GM12801 (cell line): ENCODE measurements around the gene ZNF783.

Source experiments
- TF ChIP-seq, protein P1 (sequence below): IDR thresholded peaks from one replicate; pipeline ENCODE4 v1.5.1; 2011; ENCODE audit warnings: control low read depth; ENCODE audit not compliant: insufficient read length; ENCODE audit errors: extremely low read depth

Gene ZNF783

DNA sequence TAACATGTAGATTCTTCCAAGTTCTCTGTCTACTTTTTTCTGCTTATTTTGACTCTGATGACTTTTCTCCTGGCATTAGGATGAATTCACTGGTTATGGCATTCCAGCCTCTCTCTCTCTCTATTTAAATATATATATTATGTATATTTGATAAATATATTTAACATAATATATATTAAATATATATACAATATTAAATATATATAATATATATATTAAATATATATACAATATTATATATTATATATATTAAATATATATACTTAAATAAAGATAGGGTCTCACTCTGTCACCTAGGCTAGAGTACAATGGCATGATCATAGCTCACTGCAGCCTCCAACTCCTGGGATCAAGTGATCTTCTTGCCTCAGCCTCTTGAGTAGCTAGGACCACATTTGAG, 60.7 kb downstream of the ZNF783 start:
- TF ChIP-seq, protein P1, sequence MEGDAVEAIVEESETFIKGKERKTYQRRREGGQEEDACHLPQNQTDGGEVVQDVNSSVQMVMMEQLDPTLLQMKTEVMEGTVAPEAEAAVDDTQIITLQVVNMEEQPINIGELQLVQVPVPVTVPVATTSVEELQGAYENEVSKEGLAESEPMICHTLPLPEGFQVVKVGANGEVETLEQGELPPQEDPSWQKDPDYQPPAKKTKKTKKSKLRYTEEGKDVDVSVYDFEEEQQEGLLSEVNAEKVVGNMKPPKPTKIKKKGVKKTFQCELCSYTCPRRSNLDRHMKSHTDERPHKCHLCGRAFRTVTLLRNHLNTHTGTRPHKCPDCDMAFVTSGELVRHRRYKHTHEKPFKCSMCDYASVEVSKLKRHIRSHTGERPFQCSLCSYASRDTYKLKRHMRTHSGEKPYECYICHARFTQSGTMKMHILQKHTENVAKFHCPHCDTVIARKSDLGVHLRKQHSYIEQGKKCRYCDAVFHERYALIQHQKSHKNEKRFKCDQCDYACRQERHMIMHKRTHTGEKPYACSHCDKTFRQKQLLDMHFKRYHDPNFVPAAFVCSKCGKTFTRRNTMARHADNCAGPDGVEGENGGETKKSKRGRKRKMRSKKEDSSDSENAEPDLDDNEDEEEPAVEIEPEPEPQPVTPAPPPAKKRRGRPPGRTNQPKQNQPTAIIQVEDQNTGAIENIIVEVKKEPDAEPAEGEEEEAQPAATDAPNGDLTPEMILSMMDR: no peak

- TF ChIP-seq, protein P1: no peak
These were observed 63.3 kb downstream of the ZNF783 start for GRCh38 chr7:149325248-149325647.

GRCh38 chr7:149329265-149329664, 67.3 kb downstream of the ZNF783 start:
- TF ChIP-seq, protein P1: no peak

- TF ChIP-seq, protein P1: no peak
These were observed 67.9 kb downstream of the ZNF783 start for GRCh38 chr7:149329766-149330334.

- TF ChIP-seq, protein P1: no peak
These were observed 69.0 kb downstream of the ZNF783 start for GRCh38 chr7:149330914-149331567.

DNA sequence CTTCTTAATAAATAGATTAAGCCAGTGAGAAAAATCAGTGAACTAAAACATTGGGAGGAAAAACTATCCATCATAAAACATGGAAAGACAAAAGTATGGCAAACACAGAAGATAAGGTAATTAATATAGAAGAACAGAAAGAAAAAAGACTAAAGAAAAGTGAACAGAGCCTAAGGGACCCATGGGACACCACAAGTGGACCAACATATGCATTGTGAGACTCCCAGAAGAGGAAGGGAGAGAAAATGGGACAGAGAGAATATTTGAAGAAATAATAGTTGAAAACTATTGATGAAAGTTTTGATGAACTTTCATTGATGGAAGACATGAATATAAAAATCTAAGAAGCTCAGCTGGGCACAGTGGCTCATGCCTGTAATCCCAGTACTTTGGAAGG, 71.3 kb downstream of the ZNF783 start:
- TF ChIP-seq, protein P1: no peak

DNA sequence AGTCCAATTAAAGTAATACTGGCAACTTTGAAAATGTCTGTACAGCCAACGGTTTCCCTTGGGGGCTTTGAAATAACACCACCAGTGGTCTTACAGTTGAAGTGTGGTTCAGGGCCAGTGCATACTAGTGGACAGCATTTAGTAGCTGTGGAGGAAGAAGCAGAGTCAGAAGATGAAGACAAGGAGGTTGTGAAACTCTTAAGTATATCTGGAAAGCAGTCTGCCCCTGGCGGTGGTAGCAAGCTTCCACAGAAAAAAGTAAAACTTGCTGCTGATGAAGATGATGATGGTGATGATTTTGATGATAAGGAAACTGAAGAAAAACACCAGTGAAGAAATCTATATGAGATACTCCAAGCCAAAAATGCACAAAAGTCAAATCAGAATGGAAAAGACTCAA, 72.2 kb downstream of the ZNF783 start:
- TF ChIP-seq, protein P1: no peak
